SK-N-MC (cell line): ENCODE measurements around the gene PSMA2.

Experiments
- EZH2 ChIP-seq: fragments of 200-600 bp; sonication (generic); IDR thresholded peaks from one replicate; pipeline ENCODE4 v1.6.1; 2017; ENCODE audit warnings: antibody characterized with exemption
- POLR2AphosphoS5 ChIP-seq: IDR thresholded peaks from 2 replicates; pipeline ENCODE4 v1.6.1; 2012; ENCODE audit warnings: mild to moderate bottlenecking, low read depth, low read length, borderline replicate concordance

DNA sequence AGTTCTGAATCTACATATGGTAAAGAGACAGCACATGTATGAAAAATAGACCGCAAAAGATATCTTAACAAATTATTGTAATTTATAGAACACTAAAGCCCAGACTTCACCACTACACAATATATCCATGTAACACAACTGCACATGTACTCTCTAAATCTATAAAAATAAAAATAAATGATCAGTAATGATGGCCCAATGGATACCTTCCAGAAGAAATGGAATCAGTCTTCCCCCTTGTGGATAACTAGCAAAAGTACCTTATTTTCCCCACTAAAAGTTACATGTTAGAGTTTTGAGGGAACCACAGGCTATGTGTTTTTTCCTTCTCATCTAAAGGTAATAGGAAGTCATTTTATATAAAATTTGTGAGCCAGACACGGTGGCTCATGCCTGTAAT lies 45.8 kb downstream of the PSMA2 start:
- TF ChIP-seq EZH2 (no peak), POLR2AphosphoS5 (no peak)
